CD14-positive monocyte (primary cell): ENCODE data around the gene CLDN24. TPM values are rescaled to one million over a fixed set of nuclear protein-coding genes. Genes with fewer than 3 reads are reported as not detected.

ENCODE experiments used
- DNase-seq, 3 donors: peaks; one replicate each; pipeline ENCODE4 v3.0.0-alpha.2; 2011 to 2022
- H2AFZ ChIP-seq: 2 replicates; pipeline ENCODE4 v1.6.0; 2012; ENCODE audit warnings: mild to moderate bottlenecking, low read depth, low read length, inconsistent platforms; ENCODE audit not compliant: insufficient read depth, poor library complexity, severe bottlenecking
- H3K27ac ChIP-seq, 2 donors: 1 replicate in 1 of 2; 2 replicates in 1 of 2; pipeline ENCODE4 v1.5.1; 2012 to 2013; ENCODE audit warnings: low read length in 2 of 2, control low read depth in 1 of 2, inconsistent platforms in 1 of 2, low read depth in 1 of 2, mild to moderate bottlenecking in 1 of 2
- H3K27me3 ChIP-seq, 2 donors: one replicate each; pipeline versions ENCODE4 v1.6.0 to v1.6.1; 2011 to 2013; ENCODE audit warnings: low read length in 2 of 2; ENCODE audit not compliant: control insufficient read depth in 2 of 2, insufficient read depth in 2 of 2
- H3K36me3 ChIP-seq, 2 donors: replicated peaks in 1 of 2; 1 replicate in 1 of 2; 2 replicates in 1 of 2; pipeline versions ENCODE4 v1.5.1 to v1.6.1; 2012 to 2013; ENCODE audit warnings: low read length in 2 of 2, control low read depth in 1 of 2, inconsistent platforms in 1 of 2, mild to moderate bottlenecking in 1 of 2; ENCODE audit not compliant: insufficient read depth in 2 of 2, control insufficient read depth in 1 of 2
- H3K4me1 ChIP-seq, 2 donors: 1 replicate in 1 of 2; 2 replicates in 1 of 2; pipeline versions ENCODE4 v1.5.1 to v1.6.1; 2012 to 2013; ENCODE audit warnings: low read length in 2 of 2, control low read depth in 1 of 2, inconsistent platforms in 1 of 2, mild to moderate bottlenecking in 1 of 2, moderate library complexity in 1 of 2; ENCODE audit not compliant: insufficient read depth in 2 of 2, control insufficient read depth in 1 of 2
- H3K4me2 ChIP-seq: replicated peaks from 2 replicates; pipeline ENCODE3; 2012; ENCODE audit warnings: low read length, moderate library complexity, mild to moderate bottlenecking; ENCODE audit not compliant: poor library complexity, severe bottlenecking; ENCODE audit errors: extremely low read depth
- H3K4me3 ChIP-seq, 3 experiments: fragments of 200-600 bp in 1 of 3; sonication (generic) in 1 of 3; replicated peaks in 1 of 3; 1 replicate in 2 of 3; 2 replicates in 1 of 3; pipeline ENCODE4 v1.5.1; 2011 to 2013; ENCODE audit warnings: low read length in 3 of 3, mild to moderate bottlenecking in 3 of 3, control low read depth in 2 of 3, low read depth in 2 of 3, inconsistent platforms in 1 of 3, moderate library complexity in 1 of 3
- H3K79me2 ChIP-seq: 2 replicates; pipeline ENCODE4 v1.6.0; 2012; ENCODE audit warnings: mild to moderate bottlenecking, control low read depth, inconsistent platforms, low read length, moderate library complexity; ENCODE audit not compliant: insufficient read depth
- H3K9ac ChIP-seq: 2 replicates; pipeline ENCODE4 v1.6.0; 2017; ENCODE audit warnings: low read length, mild to moderate bottlenecking; ENCODE audit not compliant: insufficient read depth, poor library complexity, severe bottlenecking
- H3K9me3 ChIP-seq, 2 donors: replicated peaks in 1 of 2; 1 replicate in 1 of 2; 2 replicates in 1 of 2; pipeline versions ENCODE4 v1.5.1 to v1.6.1; 2012 to 2013; ENCODE audit warnings: low read length in 2 of 2, control low read depth in 1 of 2; ENCODE audit not compliant: control insufficient read depth in 1 of 2, insufficient read depth in 1 of 2
- H4K20me1 ChIP-seq: 2 replicates; pipeline ENCODE4 v1.6.0; 2012; ENCODE audit warnings: mild to moderate bottlenecking, low read length, control low read depth, moderate library complexity; ENCODE audit not compliant: insufficient read depth
- H3K27ac Mint-ChIP-seq, 7 donors: one replicate each; pipeline ENCODE4 v1.8.0; 2020; ENCODE audit warnings: mild to moderate bottlenecking in 7 of 7, mixed read lengths in 7 of 7, moderate library complexity in 6 of 7, inconsistent platforms in 2 of 7
- H3K27me3 Mint-ChIP-seq, 3 donors: one replicate each; pipeline ENCODE4 v1.8.0; 2021 to 2022; ENCODE audit warnings: low read depth in 3 of 3, mild to moderate bottlenecking in 3 of 3, mixed read lengths in 3 of 3, moderate library complexity in 3 of 3, inconsistent platforms in 1 of 3
- H3K36me3 Mint-ChIP-seq, 2 donors: one replicate each; pipeline ENCODE4 v1.8.0; 2020; ENCODE audit warnings: mixed read lengths in 2 of 2, inconsistent platforms in 1 of 2, mild to moderate bottlenecking in 1 of 2
- H3K4me1 Mint-ChIP-seq: one replicate; pipeline ENCODE4 v1.8.0; 2020; ENCODE audit warnings: mild to moderate bottlenecking, mixed read lengths
- H3K4me3 Mint-ChIP-seq, 2 donors: one replicate each; pipeline ENCODE4 v1.8.0; 2020; ENCODE audit warnings: mild to moderate bottlenecking in 2 of 2, mixed read lengths in 2 of 2, moderate library complexity in 1 of 2
- H3K9me3 Mint-ChIP-seq, 7 donors: one replicate each; pipeline ENCODE4 v1.8.0; 2020 to 2022; ENCODE audit warnings: mixed read lengths in 7 of 7, mild to moderate bottlenecking in 6 of 7, moderate library complexity in 6 of 7, inconsistent platforms in 2 of 7
- CTCF ChIP-seq: fragments of 200-600 bp; IDR thresholded peaks from one replicate; pipeline ENCODE4 v1.8.0; 2022; ENCODE audit warnings: antibody characterized with exemption, mild to moderate bottlenecking
- WGBS: methylation state at CpG from one replicate; pipeline ENCODE4 v1.1.5; 2013; ENCODE audit warnings: missing lambda C conversion rate; ENCODE audit not compliant: insufficient coverage; 5-methylcytosine and 5-hydroxymethylcytosine counted together
- intact Hi-C, 2 donors: fragments of 100-400 bp; cut with micrococcal nuclease; formaldehyde crosslinking; loops; one replicate each; pipeline versions ENCODE4 v1.15.0 to v1.15.1; 2023
- polyA plus RNA-seq, 3 donors: library from polyadenylated mRNA; depleted of rRNA in 1 of 3; unstranded in 2 of 3; stranded (reverse) in 1 of 3; fragments of 300-500 nt in 2 of 3; fragments of >200 nt in 1 of 3; fragmentation: Illumina TruSeq in 2 of 3; gene quantifications; 1 replicate in 2 of 3; 2 replicates in 1 of 3; pipeline ENCODE4 v1.2.3, GENCODE V29; 2012 to 2021

CLDN24 gene
- polyA plus RNA-seq, 3 donors = not detected

GRCh38 chr4:183347146-183347545, 24.9 kb upstream of the CLDN24 start:
- Histone ChIP-seq H3K36me3 (no peaks in the 10 kb centered on the region), H3K79me2 (no peaks in the 10 kb centered on the region), H3K4me2 (no peak overlapping the region), H3K4me3 (no peak overlapping the region), H3K27ac (no peak overlapping the region), H3K9ac (no peak overlapping the region), H3K27me3 (peaks cover 0 to 6% of the 10 kb centered on the region in 2 donors), H2AFZ (no peak overlapping the region), H3K9me3 (no peaks in the 10 kb centered on the region), H4K20me1 (no peaks in the 10 kb centered on the region), H3K4me1 (peaks cover 13 to 28% of the 10 kb centered on the region in 2 donors)
- no peak overlapping the region for H3K4me3 Mint-ChIP-seq
- DNase-seq = no peak
- no peak overlapping the region for H3K27ac Mint-ChIP-seq
- intact Hi-C loops = no loop called here
- WGBS = 88% methylated on average over 5 of the region's 8 CpGs
- H3K9me3 Mint-ChIP-seq = peaks cover 0 to 3% (median 0%) of the 10 kb centered on the region in 7 donors
- peaks cover 12 to 26% (median 12%) of the 10 kb centered on the region in 3 donors for H3K27me3 Mint-ChIP-seq
- H3K4me1 Mint-ChIP-seq = peaks cover 22% of the 10 kb centered on the region
- no peak for TF ChIP-seq CTCF
- H3K36me3 Mint-ChIP-seq = no peaks in the 10 kb centered on the region

- no peaks in the 10 kb centered on the region for H4K20me1 ChIP-seq
- no peaks in the 10 kb centered on the region for H3K9me3 ChIP-seq
- no peak overlapping the region for H3K27ac ChIP-seq
- no peak overlapping the region for H2AFZ ChIP-seq
- H3K4me2 ChIP-seq = no peak overlapping the region
- H3K4me1 ChIP-seq = peaks cover 13 to 28% of the 10 kb centered on the region in 2 donors
- no peak overlapping the region for H3K9ac ChIP-seq
- H3K27me3 ChIP-seq = peaks cover 0 to 7% of the 10 kb centered on the region in 2 donors
- WGBS = 100% methylated on average over 4 of the region's 4 CpGs
- no peak for TF ChIP-seq CTCF
- no peak overlapping the region for H3K4me3 Mint-ChIP-seq
- H3K79me2 ChIP-seq = no peaks in the 10 kb centered on the region
- no peak for DNase-seq
- H3K4me1 Mint-ChIP-seq = peaks cover 22% of the 10 kb centered on the region
- no peaks in the 10 kb centered on the region for H3K36me3 Mint-ChIP-seq
- peaks cover 10 to 25% (median 13%) of the 10 kb centered on the region in 3 donors for H3K27me3 Mint-ChIP-seq
- H3K27ac Mint-ChIP-seq = peak overlapping the region in 2 of 7 donors; percentile 0 to 31
- intact Hi-C loops = no loop called here
- no peaks in the 10 kb centered on the region for H3K36me3 ChIP-seq
- H3K9me3 Mint-ChIP-seq = peaks cover 0 to 2% (median 0%) of the 10 kb centered on the region in 7 donors
- no peak overlapping the region for H3K4me3 ChIP-seq
These were observed 23.0 kb upstream of the CLDN24 start for GRCh38 chr4:183345261-183345660.
